Measurements from ENCODE around the gene UCK1.

DNA sequence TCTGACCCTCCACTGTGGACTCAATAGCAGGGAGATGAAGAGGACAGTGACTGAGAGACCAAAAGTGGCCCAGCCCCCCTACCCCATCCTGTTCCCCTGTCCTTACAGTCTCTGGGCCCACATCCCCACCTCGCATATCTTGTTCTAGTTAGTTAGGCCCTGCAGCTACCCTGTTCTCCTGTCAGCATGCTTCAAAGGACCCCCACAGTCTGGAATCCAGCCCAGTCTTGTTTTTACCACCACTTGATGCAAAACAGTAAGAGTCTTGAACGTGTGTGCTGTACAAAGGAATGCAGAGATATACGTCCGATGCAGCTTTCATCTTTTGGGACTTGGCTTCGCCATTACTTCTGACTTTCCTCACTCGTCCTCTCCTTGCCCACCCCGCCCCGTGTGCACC lies 40.5 kb downstream of the UCK1 start:
- no peak for TF ChIP-seq CTCF (IDR thresholded peaks at IDR 0.05)
- TF ChIP-seq POLR2A (IDR thresholded peaks at IDR 0.05) = no peak
- TF ChIP-seq POLR2AphosphoS5 (IDR thresholded peaks at IDR 0.05) = no peak

Measured in stomach (tissue), 4 donors.